Measurements from ENCODE around the gene DIO1. TPM values are rescaled to one million over a fixed set of nuclear protein-coding genes. Genes with fewer than 3 reads are reported as not detected.

The DIO1 gene
- total and polyA plus RNA-seq, 2 of the 8 experiments (the other 6 are each of a cell fraction or from before 2014, with no cell fraction given) = 0.14 TPM; not detected in 1

DNA sequence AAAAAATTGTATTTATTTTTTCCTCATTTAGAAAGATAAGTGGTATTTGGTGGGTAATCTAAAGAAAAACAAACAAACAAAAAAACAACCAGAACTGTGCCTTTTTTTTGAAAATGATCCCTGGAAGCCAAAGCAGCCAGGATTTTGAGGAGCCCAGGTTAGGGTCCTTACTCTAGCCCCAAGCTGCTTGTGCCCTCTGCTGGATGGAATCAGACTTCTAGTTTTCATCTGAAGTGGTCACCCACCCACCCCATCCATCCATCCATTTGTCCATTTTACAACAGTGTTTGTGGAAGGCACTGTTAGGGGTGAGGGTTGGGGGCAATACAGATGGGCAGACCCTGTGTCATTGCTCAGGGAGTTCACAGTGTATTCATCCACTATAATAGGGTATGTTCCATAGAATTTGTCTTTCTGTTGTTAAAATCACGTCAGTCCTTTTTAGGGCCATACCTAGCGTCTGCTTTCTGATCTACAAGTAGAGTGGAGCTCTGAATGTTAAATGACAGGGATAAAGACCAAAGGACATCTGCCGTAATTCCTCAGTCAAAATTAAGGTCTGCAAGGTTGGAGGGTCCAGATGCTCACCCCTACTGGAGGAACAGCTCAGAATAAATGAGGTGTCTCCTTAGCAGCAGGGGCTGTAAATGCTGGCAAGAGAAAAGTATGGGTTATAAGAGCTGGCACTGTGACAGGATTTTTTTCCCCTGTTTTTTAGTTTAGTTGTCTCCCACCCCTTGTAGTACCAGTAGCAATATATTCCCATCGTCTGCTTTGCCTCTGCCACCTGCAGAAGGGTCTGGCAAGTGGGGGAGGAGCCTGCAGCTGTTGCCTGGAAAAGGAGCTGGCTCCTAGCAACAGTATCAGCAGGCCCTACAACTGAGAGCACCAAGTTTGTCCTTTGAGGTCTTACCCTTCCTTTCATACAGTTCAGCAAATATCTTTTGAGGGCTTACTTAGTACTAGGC is 55.3 kb downstream of the DIO1 start (continued):
- no peak for TF ChIP-seq NANOG (IDR thresholded peaks at IDR 0.05; ENCODE audit: insufficient read depth, low read depth, low read length, poor library complexity, severe bottlenecking)
- no peak for TF ChIP-seq PHF8 (conservative IDR thresholded peaks at IDR 0.05; ENCODE audit: low read depth, low read length)
- TF ChIP-seq SP2 (IDR thresholded peaks at IDR 0.05; ENCODE audit: low read length) = no peak
- no peak for TF ChIP-seq GABPA (IDR thresholded peaks at IDR 0.05; ENCODE audit: borderline replicate concordance, insufficient read depth, low read length)
- TF ChIP-seq EGR1 (IDR thresholded peaks at IDR 0.05; ENCODE audit: borderline replicate concordance, low read depth, low read length) = no peak

All from H1 (cell line).